Suprapubic skin (tissue), 3 donors: ENCODE measurements around the gene RFX3.

Experiments used
- CTCF ChIP-seq, 2 donors: fragments of 200-600 bp in 1 of 2; fragments of 450-650 bp in 1 of 2; sonication (generic) in 1 of 2; IDR thresholded peaks; one replicate each; pipeline ENCODE4 v1.5.1; 2016 to 2019; ENCODE audit warnings: antibody characterized with exemption in 2 of 2, mild to moderate bottlenecking in 1 of 2, moderate library complexity in 1 of 2
- EP300 ChIP-seq: sonication (generic); formaldehyde crosslinking; IDR thresholded peaks from one replicate; pipeline ENCODE4 v1.6.1; 2017; ENCODE audit warnings: antibody characterized with exemption
- POLR2A ChIP-seq, 2 donors: fragments of 450-650 bp; IDR thresholded peaks; one replicate each; pipeline ENCODE4 v1.6.1; 2017; ENCODE audit warnings: antibody characterized with exemption in 2 of 2, mild to moderate bottlenecking in 2 of 2, moderate library complexity in 2 of 2

GRCh38 chr9:3271581-3271980 is 254.2 kb downstream of the RFX3 start:
- TF ChIP-seq POLR2A (IDR thresholded peaks at IDR 0.05) (no peak), EP300 (no peak), CTCF (IDR thresholded peaks at IDR 0.05) (no peak)
